SU-DHL-6 (cell line): ENCODE data around the gene SELE.

Experiments used
- EZH2phosphoT487 ChIP-seq: fragments of 200-600 bp; sonication (generic), shearing (Covaris generic); conservative IDR thresholded peaks from 2 replicates; pipeline ENCODE4 v1.6.1; 2018; ENCODE audit warnings: mild to moderate bottlenecking, antibody characterized with exemption, low read length, moderate library complexity, mixed read lengths
- TF ChIP-seq, protein P1 (sequence below): fragments of 200-600 bp; sonication (generic); IDR thresholded peaks from one replicate; pipeline ENCODE4 v1.5.1; 2017; ENCODE audit warnings: antibody characterized with exemption, mild to moderate bottlenecking, low read length, moderate library complexity; ENCODE audit not compliant: insufficient read depth, poor library complexity, severe bottlenecking

DNA sequence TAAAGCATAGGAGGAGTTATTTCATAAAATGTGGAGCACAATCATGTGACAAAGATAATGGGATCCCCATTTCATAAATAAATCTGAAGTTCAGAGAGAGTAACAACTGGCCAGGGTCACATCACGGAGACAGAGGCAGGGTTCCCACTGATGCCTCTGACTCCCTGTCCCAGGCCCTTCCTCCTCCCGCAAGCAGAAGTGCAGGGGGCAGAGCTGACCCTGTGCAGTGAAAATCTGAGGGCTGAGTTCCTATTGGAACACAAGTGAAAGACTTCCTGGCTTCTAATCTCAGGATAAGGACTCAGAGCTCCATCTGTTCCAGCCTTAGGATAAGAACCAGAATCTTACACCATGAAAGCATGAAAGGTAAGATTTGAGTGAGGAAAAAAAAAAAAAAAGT lies 44.5 kb downstream of the SELE start:
- TF ChIP-seq, protein P1, sequence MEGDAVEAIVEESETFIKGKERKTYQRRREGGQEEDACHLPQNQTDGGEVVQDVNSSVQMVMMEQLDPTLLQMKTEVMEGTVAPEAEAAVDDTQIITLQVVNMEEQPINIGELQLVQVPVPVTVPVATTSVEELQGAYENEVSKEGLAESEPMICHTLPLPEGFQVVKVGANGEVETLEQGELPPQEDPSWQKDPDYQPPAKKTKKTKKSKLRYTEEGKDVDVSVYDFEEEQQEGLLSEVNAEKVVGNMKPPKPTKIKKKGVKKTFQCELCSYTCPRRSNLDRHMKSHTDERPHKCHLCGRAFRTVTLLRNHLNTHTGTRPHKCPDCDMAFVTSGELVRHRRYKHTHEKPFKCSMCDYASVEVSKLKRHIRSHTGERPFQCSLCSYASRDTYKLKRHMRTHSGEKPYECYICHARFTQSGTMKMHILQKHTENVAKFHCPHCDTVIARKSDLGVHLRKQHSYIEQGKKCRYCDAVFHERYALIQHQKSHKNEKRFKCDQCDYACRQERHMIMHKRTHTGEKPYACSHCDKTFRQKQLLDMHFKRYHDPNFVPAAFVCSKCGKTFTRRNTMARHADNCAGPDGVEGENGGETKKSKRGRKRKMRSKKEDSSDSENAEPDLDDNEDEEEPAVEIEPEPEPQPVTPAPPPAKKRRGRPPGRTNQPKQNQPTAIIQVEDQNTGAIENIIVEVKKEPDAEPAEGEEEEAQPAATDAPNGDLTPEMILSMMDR, result no peak
- TF ChIP-seq EZH2phosphoT487, result no peak
